Stimulated activated CD4-positive, alpha-beta T cell treated with anti-CD3 and anti-CD28 coated beads, Interleukin-15, amount 100 ng/mL, for 48 hours (primary cell): ENCODE results near the gene PWP2.

Source experiments
- DNase-seq, 2 donors: peaks; one replicate each; pipeline ENCODE4 v3.0.0-alpha.2; 2020; ENCODE audit warnings: low read depth in 2 of 2

PWP2 gene

DNA sequence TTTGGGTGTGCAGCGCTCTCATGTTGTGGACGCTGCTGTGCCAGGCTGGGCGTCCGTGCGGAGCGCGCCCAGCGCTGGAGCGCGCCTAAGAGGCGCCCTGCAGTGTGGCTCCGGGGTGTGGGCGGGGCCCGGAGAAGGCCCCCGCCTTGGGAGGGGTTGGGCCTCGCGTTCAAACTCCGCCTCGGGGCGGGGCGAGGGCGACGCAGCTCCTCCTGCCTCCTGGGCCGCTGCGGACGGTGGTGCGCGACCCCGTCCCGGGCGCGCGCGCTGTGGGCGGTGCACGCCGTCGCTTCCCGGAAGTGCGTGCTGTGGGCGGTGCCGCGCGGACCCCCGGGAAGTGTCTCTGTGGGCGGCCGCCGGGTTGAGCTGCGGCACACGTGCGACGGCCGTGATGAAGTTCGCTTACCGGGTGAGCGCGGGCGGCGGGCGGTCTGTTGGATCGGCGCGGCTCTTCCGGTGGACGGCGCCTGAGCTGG lies at the start of gene PWP2:
Gene PWP2, plus strand, starts transcription at position 374 of the 476 bp plus-strand sequence. Its CDS starts 18 bp downstream, at position 392.
- peak in 1 of 2 donors; percentile 38 for DNase-seq

- peak; percentile 36 to 65 for DNase-seq
Observed at GRCh38 chr21:44057960-44058651, 49.1 kb upstream of the PWP2 start.

- DNase-seq, result no peak
Observed at GRCh38 chr21:44058652-44058964, 48.6 kb upstream of the PWP2 start.

- no peak for DNase-seq
Observed at GRCh38 chr21:44058981-44059380, 48.2 kb upstream of the PWP2 start.

- no peak for DNase-seq
Observed at GRCh38 chr21:44059710-44060109, 47.5 kb upstream of the PWP2 start.

- DNase-seq, result no peak
Observed at GRCh38 chr21:44062380-44062779, 44.8 kb upstream of the PWP2 start.

DNA sequence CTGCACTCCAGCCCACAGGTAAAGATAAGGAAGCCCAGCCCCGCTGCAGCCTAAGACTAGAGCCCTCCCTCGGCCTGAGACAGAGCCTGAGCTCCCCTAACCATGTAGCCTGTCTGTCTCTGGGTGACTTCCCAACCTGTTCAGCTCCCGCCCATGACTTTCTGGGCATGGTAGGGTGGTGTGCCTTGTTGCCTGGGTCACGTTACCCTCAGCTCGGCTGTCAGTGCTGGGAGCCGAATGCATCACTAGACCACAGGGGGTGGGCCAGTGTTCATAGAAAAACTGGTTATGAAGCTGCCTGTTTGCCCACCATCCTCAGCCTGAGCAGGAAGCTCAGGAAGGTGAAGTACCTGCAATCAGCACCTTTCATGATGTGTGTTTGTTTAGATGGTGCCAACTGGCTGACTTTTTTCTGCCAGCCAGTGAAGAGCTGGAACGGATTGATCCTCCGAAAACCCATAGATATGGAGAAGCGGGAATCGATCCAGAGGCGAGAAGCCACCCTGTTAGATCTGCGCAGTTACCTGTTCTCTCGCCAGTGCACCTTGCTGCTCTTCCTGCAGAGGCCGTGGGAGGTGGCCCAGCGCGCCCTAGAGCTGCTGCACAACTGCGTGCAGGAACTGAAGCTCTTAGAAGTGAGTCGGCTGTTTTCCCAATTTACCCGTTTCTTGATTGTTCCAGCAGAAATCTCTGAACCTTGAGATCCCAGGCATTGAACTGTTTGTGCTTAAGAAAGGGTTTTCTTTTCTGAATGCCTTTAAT lies 43.9 kb upstream of the PWP2 start:
- DNase-seq, result no peak

- no peak for DNase-seq
Observed at GRCh38 chr21:44064852-44065403, 42.3 kb upstream of the PWP2 start.

DNA sequence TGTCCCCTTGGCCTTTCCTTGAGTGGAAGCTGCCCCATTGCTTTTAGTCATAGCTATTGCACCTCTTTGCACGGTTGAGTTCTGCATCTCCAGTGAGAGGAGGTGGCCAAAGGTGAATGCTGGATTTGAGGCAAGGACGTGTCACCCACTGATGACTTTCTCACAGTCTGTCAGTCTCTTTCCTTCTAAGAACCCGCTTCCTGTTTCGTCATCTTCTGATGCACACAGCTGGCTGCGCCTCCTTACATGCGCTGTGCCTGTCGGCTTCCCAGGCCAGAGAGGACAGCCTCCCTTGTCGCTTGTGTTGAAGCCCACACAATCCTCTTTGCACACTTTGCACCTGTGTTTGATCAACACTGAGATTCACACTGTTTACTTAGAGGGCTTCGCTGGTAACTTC lies 41.8 kb upstream of the PWP2 start:
- peak; percentile 70 for DNase-seq

DNA sequence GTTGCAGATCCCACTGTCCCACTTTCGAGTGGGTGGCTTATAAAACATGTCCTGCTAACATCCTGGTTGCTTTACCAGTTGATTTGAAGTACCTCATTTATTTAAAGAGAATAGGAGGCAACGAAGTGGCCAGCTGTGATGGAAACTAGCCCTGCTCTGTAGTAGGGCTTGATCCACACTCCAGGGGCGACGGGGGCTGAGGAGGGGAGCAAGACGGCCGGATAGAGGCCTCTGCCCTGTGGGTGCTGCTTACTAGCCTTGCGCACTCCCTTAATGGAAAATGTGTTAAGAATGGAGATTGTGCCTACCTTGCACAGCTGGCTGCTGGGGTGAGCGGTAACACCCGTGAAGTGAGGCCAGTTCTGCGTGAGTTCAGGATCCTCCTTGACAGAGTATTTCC lies 41.1 kb upstream of the PWP2 start:
- DNase-seq, result no peak

GRCh38 chr21:44067011-44067839 lies 40.0 kb upstream of the PWP2 start:
- no peak for DNase-seq

- DNase-seq, result no peak
Observed at GRCh38 chr21:44070391-44070790, 36.8 kb upstream of the PWP2 start.

- DNase-seq, result no peak
Observed at GRCh38 chr21:44071359-44072104, 35.7 kb upstream of the PWP2 start.

- no peak for DNase-seq
Observed at GRCh38 chr21:44072111-44072510, 35.1 kb upstream of the PWP2 start.

GRCh38 chr21:44074315-44074958 lies 32.8 kb upstream of the PWP2 start:
- no peak for DNase-seq

GRCh38 chr21:44076316-44076715 lies 30.9 kb upstream of the PWP2 start:
- no peak for DNase-seq

DNA sequence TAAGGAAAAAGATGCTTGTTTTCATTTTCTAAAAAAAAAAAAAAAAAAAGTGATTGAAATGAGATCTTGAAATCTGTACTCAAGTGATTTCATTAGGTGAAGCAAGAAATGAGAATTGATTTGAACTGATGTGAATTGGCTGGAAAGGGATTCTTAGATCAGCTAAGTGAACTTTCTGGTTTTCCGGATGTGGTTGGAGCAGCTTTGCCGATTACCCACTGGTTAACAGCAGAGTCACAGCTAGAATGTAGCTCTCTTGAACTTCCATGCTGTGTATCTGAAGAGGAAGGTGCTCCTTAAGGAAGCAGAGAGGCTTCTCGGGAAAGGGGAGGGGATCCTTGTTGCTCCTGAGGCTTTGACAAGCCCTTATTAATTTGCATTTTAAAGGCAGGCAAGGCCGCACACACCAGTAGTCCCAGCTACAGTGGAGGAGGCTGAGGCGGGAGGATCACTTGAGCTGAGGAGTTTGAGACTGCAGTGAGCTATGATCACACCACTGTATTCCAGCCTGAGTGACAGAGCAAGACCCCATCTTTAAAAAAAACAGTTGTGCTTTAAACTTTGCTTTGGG lies 28.7 kb upstream of the PWP2 start:
- DNase-seq, result no peak

DNA sequence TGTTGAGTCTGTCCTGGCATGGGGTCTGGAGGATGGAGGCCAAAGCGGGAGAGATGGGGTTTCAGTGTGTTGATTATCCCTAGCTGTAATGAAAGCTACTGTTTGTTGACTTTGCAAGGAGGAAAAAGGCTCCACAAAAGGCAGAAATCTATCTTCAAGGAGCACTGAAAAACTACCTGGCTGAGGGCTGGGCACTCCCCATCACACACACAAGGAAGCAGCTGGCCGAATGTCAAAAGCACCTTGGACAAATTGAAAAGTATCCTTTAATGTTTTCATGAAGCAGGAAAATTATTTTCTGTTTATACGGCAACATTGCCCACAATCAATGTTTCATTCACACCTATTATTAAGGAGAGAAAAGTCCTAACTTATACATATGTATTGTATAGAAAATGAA lies 27.8 kb upstream of the PWP2 start:
- DNase-seq, result no peak

DNA sequence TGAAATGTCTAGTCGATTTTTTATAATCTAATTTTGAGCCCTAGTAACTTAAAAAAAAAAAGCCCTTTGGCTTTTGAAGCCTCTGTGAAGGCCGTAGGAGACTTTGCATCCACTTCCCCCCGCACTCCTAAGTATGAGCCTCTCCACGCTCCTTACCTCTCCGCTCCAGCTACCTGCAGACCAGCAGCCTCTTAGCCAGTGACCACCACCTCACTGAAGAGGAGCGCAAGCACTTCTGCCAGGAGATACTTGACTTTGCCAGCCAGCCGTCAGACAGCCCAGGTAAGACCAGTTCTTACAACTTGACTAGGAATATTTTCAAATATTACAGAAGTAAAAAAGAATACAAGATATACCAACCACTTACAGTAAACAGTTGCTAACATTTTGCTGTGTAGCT lies 27.4 kb upstream of the PWP2 start:
- no peak for DNase-seq

DNA sequence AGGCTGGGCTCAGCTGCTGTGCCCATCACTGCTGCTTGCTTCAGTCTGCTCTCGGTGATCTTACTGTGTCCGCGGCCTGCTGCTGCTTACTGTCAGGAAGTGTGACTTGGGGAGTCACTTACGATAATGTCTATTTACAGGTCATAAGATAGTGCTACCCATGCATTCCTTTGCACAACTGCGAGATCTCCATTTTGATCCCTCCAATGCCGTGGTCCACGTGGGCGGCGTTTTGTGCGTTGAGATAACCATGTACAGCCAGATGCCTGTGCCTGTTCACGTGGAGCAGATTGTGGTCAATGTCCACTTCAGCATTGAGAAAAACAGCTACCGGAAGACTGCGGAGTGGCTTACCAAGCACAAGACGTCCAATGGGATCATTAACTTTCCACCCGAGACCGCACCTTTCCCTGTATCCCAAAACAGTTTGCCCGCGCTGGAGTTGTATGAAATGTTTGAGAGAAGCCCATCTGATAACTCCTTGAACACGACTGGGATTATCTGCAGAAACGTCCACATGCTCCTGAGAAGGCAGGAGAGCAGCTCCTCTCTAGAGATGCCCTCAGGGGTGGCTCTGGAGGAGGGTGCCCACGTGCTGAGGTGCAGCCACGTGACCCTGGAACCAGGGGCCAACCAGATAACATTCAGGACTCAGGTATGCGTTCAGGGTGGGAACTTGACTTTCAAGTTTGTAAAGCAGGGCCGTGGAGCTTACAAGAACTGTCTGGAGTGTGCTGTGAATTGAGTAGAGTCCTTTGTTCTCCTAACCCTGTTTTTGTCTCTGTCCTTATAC lies 24.4 kb upstream of the PWP2 start:
- no peak for DNase-seq
